SKM-1 treated with dmso at 0.1 percent for 144 hours (cell line): ENCODE measurements around the gene ADCY9.
"Not testable (repeated sequence)": the region's sequence is repeated elsewhere in the genome, so short reads cannot be mapped to it uniquely, and the experiment has no call there.

Experiments
- DNase-seq: peaks from one replicate; lab custom pipeline; 2025; ENCODE audit not compliant: unreplicated experiment; lab: John Stamatoyannopoulos, UW

The ADCY9 gene

DNA sequence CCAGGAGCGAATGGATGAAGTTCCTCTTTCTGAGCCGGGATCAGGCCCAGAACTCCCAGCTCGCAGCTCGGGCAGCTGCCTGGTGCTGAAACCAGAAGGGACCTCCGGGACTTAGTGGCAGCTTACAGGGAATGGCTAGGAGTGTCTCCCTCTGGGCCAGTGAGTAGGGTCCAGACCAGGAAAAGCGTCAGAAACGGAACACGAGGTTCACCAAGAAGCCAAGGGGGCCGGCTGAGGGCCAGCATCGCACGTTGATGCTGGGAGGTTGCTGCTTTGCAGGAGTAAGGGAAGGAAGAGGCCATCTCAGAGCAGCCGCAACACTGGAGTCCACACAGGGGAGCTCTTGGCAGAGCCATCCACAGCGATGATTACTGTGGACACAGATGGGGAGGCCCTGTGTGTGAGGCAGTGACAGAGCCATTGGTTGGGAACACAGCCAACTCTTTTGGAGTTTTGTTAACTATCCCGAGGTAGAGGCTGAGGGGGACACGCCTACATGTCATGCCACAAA is 161.8 kb downstream of the ADCY9 start:
- no peak for DNase-seq

DNA sequence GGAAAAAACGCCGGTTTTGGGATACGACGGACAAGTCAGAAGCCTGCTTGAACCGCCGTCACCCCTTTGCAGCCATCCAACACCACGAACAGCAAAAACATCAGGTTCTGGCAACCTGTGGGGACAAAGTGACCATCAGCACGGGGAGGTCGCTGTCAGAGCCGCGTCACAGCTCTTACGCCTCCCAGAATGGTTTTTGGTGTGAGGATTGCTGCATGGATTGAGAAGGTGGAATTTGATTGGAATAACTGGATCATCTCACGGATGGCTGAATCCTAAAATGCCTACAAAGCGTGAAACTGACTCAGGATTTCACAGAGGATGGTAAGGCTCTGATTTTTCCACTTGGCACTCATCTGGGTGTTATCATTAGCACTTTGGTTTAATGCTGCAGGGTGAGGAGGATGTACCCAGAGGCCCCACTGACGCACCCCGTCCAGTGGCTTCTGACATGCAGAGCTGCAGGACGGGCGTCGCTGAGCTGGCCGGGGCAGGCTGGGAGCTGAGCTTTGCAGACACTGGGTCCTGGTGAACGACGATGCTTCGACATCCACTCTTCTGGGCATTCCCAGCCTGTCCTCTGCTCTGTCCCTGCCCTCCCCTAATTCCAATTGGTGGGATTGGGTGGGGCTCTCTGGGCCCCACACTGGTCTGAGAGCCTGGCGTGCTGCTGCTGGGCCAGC is 162.4 kb downstream of the ADCY9 start:
- no peak for DNase-seq

DNA sequence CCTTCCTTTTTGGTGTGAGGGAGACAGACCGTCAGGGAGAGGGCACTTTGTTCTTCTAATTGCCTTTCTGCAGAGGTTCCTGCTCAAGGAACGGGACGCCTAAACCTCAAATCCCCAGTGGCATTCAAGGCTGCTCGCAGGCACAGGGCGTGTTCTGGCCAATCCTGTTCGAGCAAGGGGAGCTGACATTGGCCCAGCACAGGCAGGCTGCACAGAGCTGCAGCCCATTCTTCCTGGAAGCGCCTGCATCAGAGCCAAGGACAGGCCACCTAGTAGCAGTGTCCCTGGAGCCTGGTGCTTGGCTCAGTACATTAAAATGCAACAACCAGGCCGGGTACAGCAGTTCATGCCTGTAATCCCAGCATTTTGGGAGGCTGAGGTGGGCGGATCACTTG is 163.5 kb downstream of the ADCY9 start:
- no peak for DNase-seq

DNA sequence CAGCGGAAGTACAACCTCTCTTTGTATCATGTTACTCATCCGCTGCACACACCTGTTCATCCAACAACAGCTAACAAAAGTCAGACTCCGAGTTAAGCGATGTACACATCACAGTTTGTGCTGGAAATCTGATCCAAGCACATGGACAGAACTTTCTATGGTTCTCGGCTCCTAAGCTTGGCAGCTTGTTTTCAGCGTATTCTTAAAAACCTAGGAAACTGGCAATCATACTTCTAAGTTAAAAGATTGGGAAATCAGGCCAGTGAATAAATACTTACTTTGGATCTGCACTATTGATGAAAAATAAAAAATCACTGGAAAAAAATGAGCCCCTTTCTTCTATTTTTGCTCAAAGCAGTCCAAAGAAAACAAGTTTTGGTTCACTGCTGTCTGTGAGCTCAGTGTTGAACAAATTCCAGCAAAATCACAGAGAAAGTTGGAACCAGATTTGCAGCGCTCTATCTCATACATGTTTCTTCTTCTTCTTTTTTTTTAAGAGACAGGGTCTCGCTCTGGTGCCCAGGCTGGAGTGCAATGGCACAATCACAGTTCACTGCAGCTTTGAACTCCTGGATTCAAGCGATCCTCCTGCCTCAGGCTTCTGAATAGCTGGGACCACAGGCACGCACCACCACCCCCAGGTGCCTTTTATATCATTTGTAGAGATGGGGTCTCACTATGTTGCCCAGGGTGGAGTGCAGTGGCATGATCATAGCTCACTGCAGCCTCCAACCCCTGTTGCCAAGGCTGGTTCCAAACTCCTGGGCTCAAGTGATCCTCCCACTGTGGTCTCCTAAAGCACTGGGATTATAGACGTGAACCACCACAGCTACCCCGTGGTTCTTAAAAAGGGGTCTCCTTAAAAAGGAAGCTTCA is 164.1 kb downstream of the ADCY9 start:
- DNase-seq: no peak

DNA sequence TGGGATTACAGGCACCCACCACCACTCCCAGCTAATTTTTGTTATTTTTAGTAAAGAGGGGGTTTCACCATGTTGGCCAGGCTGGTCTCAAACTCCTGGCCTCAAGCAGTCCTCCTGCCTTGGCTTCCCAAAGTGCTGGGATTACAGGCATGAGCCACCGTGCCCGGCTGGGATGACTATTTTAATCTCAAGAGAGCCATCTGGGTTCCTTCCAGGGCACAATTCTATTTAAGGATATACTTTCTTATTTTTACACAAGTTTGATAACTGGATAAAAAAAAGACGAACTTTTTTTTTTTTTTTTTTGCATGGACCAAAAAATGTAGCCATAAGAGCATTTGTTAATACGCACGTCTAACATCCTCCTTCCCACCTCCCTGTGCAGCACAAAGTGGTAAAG is 164.9 kb downstream of the ADCY9 start:
- not testable (repeated sequence) for DNase-seq

DNA sequence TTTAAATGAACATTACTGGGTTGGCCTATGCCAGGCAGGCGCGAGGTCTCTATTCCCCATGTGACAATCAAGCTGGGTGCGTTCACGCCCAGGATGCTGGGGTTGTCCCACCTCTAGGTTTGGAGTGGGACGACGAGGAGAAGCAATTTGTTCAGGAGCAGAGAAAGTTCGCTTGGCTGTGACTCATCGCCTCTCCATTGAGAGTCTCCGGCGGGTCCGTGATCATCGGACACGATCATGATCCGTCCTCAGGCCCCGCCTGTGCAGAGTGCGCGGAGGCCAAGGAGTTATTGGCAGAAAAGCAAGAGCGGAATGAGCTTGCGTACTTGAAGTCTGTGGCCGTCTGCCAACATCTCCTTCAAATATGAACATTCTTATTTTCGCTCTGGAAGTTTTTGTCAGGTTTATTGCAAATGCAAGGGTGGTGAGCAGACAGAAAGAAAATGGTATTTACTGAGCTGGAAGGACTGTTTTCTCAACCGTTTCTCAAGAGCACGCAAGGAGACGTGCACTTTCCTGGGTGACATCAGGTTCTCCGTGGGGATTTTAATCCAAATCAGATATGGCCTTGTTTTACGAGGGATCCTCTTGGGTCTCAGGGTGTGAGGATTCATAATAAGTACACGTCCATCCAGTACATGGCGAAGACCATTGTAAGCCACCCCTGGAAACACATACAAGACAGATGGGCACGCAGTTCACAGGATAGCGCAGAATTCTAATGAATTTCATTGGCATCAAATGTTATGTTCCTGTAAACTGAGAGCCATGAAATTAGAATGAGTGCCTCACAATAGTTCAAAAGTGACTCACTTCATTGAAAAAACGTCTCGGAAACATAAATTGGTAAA is 165.7 kb downstream of the ADCY9 start:
- DNase-seq: no peak

DNA sequence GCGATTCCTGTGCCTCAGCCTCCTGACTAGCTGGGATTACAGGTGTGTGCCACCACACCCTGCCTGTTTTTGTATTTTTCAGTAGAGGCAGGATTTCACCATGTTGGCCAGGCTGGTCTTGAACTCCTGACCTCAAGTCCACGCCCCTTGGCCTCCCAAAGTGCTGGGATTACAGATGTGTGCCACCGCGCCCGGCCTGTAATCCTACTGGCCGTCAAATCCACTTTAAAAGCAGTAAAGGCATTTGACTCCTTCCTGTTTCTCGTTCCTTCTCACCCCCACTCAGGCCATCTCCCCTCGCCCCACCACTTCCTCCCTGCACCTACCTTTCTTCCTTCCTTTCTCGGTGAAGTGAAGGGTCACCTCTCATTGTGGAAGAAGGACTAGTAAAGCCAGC is 166.3 kb downstream of the ADCY9 start:
- DNase-seq: no peak

DNA sequence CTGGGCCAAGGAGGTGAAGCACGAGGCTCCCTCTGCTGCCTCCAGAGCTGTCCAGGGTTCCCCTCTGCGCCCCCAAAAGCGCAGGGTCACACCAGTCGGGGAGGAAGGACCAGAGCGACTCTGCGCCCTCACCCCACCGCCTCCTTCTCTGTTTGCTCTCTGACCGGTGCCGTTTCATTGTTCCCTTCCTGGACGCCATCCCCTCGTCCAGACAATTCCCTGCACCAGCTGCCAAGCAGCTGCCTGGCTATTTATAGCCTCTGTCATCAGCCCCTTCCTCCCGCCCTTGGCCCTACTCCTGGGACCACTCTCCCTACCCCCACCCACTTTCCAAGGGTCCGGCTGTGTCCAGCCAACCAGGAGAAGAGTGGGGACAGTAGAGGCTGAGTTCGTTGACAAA is 167.0 kb downstream of the ADCY9 start:
- DNase-seq: no peak

DNA sequence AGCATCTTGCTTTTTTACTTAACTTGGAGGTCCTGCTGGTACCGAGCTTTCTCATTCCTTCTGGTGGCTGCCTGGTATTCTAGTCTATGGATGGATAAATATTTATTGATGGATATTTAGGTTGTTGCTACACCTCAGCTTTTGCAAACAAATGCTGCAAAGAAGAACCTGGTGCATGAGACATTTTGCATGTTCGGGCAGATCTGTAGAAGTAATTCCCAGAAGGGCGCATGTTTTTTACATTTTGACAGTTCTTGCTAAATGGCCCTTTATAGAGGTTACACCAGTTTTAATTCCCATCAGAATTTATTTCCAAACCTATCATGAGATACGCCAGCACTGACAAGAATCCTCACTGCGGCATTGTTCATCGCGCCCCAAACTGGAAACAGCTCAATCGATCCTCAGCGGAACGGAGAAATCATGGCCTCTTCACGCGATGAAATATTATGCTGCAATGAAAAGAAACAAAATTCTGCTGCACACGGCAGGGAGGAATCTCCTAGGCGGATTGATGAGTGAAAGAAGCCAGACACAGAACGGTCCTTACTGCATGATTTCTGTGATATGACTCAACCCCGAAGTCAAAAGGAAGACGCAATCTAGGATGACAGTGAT is 167.8 kb downstream of the ADCY9 start:
- no peak for DNase-seq

DNA sequence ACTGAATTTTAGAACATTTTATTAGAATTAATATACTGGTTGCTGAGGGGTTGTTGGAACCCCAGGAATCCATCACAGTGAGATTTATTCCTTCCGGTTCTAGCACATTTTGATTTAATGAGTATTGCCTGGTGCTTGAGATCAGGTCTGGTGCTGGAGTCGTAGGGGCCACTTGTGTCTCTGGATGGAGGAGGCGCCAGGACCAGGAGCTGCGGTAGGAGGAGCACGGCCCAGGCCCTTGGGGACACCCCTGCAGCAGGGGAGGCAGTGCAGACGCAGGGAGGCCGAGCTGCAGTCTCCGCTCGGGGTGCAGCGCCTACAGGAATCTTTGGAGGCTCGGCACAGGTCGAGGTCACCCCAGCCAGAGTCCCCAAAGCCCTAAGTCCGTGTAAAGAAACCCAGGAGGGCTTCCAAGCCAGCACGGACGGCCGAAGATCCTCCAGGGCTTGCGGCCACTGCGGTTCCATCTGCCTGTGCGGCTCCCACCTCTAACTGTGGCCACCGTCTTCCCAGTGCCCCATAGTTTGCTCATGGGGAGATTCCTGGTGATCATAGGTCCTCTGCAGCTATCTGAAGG is 169.6 kb downstream of the ADCY9 start:
- no peak for DNase-seq

DNA sequence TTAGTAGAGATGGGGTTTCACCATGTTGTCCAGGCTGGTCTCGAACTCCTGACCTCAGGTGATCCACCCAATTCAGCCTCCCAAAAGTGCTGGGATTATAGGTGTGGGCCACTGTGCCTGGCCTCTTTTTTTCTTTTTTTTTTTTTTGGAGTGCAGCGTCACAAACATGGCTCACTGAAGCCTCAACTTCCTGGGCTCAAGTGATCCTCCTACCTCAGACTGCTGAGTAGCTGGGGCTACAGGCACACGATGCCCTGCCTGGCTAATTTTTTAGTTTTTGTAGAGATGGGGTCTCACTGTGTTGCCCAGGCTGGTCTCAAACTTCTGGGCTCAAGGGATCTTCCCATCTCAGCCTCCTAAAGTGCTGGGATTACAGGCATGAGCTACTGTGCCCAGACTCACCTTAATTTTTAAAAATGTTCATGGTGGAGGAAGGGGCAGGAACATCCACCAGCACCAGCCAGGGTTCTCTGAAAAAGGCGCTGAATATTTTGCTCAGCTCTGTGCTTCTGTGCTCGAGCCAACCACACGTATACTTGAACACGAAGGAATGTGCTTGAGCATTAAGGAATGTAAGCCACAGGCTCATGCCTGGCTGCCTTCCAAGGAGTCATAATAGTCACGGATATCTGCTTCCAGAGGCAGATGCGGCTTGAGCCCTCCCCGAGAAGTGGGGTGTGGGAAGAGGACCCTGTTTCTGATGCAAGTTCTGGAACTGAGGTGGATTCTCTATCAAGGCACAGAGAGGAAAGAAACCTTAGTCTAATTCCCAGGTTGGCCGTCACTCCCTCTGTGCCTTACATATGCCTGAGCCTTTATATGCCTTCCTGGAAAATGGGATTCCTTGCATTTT is 170.3 kb downstream of the ADCY9 start:
- no peak for DNase-seq

DNA sequence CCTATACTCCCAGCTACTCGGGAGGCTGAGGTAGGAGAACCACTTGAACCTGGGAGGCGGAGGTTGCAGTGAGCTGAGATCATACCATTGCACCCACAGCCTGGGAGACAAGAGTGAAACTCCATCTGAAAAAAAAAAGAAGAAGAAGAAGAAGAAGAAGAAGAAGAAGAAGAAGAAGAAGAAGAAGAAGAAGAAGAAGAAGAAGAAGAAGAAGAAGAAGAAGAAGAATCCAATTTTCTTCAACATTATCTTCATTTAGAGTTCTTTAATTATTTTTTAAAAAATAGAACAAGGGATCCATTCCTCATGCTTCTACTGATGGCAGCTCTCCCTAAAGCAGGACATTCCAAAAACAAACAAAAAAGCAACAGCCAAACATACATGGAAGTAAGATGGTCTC is 171.8 kb downstream of the ADCY9 start:
- not testable (repeated sequence) for DNase-seq

DNA sequence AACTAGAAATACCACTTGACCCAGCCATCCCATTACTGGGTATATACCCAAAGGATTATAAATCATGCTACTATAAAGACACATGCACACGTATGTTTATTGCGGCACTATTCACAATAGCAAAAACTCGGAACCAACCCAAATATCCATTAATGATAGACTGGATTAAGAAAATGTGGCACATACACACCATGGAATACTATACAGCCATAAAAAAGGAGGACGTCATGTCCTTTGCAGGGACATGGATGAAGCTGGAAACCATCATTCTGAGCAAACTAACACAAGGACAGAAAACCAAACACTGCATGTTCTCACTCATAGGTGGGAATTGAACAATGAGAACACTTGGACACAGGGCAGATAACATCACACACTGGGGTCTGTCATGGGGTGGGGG is 174.1 kb downstream of the ADCY9 start:
- not testable (repeated sequence) for DNase-seq

DNA sequence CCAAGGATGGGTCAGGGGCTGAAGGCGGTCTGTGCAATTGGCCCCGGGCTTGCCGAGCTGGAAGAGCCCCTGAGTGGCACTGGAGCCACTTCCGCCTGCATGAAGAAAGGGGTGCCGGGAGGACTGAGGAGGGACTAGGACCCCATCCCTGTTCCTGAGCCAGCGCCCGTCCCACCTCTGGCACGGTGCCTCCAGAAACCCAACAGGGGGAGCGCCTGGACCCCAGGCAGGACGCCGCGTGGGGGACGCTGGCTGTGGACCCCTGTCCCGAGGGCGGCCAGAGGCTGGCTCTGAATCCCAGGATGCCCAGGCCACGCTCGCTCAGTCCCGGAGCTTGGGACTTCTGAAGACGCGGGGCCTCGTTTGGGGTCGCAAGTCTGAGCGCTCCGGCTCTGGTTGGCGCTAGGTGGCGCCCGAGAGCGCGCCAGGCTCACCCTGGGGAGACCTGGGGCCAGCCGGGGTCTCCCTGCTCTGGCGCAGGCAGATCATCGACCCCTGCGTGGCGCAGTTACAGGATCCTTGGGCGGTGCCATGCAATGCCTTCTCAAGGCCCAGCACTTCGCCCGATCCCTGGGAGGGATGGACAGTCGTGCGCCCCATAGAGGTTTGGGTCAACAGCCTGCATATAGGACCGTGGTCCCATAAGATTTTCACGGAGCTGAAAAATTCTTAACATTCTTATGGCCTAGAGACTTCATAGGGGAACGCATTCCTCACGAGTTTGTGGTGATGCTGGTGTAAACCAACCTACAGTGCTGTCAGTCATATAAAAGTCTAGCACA is 177.2 kb downstream of the ADCY9 start:
- no peak for DNase-seq

DNA sequence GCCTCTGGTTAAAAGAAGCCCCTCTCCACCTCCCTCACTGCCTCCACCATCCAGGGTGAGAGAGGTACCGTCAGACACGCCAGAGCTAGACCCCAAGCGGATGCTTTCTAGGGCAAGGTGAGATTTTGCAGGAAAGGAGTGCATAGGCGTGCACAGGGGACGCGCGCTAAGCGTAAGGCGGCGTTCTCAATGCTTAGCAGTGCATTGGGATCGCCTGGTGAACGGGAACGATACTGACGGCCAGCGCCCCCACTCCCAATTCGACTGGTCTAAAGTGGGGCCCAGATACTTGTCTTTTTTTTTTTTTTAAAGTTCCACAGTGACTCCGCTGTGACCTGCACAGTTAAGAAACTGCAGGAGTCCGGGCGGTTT is 177.8 kb downstream of the ADCY9 start:
- no peak for DNase-seq

DNA sequence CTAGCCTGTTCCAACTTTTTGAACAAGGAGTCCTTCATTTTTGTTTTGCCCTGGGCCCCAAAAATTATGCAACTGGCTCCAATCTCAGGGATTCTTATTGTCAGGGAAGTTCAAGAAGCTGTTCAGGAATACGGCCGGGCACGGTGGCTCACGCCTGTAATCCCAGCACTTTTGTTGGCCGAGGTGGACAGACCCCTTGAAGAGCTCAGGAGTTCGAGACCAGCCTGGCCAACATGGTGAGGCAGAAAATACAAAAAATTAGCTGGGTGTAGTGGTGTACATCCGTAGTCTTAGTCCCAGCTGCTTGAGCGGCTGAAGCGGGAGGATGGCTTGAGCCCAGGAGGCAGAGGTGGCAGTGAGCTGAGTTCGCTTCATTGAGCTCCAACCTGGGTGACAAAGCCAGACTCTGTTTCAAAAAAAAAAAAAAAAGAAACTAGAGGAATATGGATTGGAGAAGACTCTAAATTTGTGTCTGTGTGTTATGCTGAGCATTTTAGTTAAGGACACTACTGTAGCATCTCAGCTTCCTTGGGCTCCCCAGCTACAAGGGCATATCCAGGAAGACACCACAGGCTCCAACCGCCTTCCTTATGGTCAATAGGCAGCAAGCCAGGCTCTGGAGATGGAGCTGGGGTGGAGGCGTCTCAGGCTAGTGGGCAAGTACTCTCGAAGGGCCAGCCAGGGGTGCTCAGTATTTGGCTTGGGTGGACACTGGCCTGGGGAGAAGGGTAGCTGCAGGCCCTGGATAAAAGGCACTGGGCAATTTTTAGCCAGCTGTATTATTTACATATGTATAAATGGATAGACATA is 179.0 kb downstream of the ADCY9 start:
- DNase-seq: no peak

DNA sequence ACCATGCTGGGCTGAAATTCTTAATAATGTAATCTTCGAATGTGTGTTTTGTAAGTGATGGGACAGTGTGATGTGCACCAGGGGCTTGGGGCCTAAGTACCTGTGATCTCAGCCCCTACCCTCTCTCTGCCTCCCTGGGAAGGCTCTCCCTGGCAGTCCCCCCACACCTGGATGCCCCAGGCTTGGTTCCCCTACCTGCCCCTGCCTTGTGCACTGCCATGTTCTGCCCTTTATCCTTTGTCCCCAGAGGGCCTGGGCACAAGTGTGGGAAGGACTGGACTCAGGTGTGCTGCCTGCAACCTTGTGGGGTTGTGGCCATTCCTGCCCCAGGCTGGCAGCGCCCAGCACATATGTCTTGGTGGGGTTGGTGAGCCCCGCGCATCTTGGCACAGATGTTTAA is 180.3 kb downstream of the ADCY9 start:
- DNase-seq: no peak

DNA sequence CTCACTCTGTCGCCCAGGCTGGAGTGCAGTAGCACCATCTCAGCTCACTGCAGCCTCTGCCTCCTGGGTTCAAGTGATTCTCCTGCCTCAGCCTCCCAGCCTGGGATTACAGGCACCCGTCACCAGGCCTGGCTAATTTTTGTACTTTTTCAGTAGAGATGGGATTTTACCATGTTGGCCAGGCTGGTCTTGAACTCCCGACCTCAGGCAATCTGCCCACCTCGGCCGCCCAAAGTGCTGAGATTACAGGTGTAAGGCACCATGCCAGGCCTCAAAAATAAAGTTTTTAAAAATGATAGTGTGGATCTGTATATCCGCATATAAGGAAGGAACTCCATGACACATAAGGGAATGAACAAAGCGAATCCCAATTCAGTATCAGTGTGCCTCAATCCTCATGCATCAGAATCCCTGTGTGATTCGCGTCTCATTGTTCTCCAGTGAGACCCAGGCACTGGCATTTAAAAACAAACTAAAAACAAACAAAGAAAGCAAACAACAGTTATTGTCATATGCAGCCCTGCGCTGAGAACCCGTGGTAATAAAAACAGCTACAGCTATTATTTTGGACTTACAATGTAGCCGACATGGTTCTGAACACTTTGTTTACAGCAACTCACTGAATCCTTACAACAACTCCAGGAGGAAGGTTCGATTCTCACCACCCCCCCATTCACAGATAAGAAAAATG is 181.6 kb downstream of the ADCY9 start:
- DNase-seq: no peak
